HEK293T (cell line): ENCODE results near the gene RTP3.
"Not testable (repeated sequence)": the region's sequence is repeated elsewhere in the genome, so short reads cannot be mapped to it uniquely, and the experiment has no call there.

Source experiments
- CTCF ChIA-PET: fragments of 350-600 bp; formaldehyde crosslinking; extraction: SDS; loops from one replicate; lab custom pipeline; 2021; ENCODE audit warnings: antibody characterized with exemption, inconsistent platforms; lab: Yijun Ruan, JAX
- POLR2A ChIA-PET: fragments of 350-600 bp; formaldehyde crosslinking; extraction: SDS; loops from one replicate; lab custom pipeline; 2020; ENCODE audit warnings: antibody characterized with exemption, inconsistent platforms; lab: Yijun Ruan, JAX
- DNase-seq: peaks from one replicate; pipeline ENCODE4 v3.0.0; 2012; ENCODE audit warnings: mixed read lengths; ENCODE audit errors: extremely low spot score
- ARNT ChIP-seq: fragments of 450-650 bp; IDR thresholded peaks from 2 replicates; pipeline ENCODE4 v1.6.1; 2017; ENCODE audit warnings: mild to moderate bottlenecking
- BHLHE40 ChIP-seq: fragments of 450-650 bp; IDR thresholded peaks from 2 replicates; pipeline ENCODE4 v1.6.1; 2016; ENCODE audit warnings: mild to moderate bottlenecking, moderate library complexity, borderline replicate concordance
- CTBP1 ChIP-seq: fragments of 450-650 bp; IDR thresholded peaks from 2 replicates; pipeline ENCODE4 v1.6.1; 2016; ENCODE audit warnings: borderline replicate concordance
- ELF4 ChIP-seq: fragments of 450-650 bp; IDR thresholded peaks from 2 replicates; pipeline ENCODE4 v1.6.1; 2017; ENCODE audit warnings: antibody characterized with exemption
- FOXA1 ChIP-seq: fragments of 450-650 bp; IDR thresholded peaks from 2 replicates; pipeline ENCODE4 v1.6.1; 2016; ENCODE audit warnings: mild to moderate bottlenecking
- FOXK2 ChIP-seq: fragments of 450-650 bp; IDR thresholded peaks from 2 replicates; pipeline ENCODE4 v1.6.1; 2016; ENCODE audit warnings: mild to moderate bottlenecking
- FOXM1 ChIP-seq: fragments of 450-650 bp; IDR thresholded peaks from 2 replicates; pipeline ENCODE4 v1.6.1; 2017; ENCODE audit warnings: mild to moderate bottlenecking, borderline replicate concordance
- HDGF ChIP-seq: fragments of 450-650 bp; IDR thresholded peaks from 2 replicates; pipeline ENCODE4 v1.6.1; 2017; ENCODE audit warnings: antibody characterized with exemption, borderline replicate concordance
- L3MBTL2 ChIP-seq: fragments of 450-650 bp; conservative IDR thresholded peaks from 2 replicates; pipeline ENCODE4 v1.6.1; 2016; ENCODE audit warnings: mild to moderate bottlenecking
- LEF1 ChIP-seq: fragments of 450-650 bp; IDR thresholded peaks from 2 replicates; pipeline ENCODE4 v1.6.1; 2017; ENCODE audit warnings: mild to moderate bottlenecking, borderline replicate concordance
- NFRKB ChIP-seq: fragments of 450-650 bp; IDR thresholded peaks from 2 replicates; pipeline ENCODE4 v1.6.1; 2016; ENCODE audit warnings: mild to moderate bottlenecking, moderate library complexity
- PKNOX1 ChIP-seq: fragments of 450-650 bp; IDR thresholded peaks from 2 replicates; pipeline ENCODE4 v1.6.1; 2016
- SP1 ChIP-seq: fragments of 450-650 bp; IDR thresholded peaks from 2 replicates; pipeline ENCODE4 v1.6.1; 2017
- SUZ12 ChIP-seq: fragments of 450-650 bp; IDR thresholded peaks from 2 replicates; pipeline ENCODE4 v1.6.1; 2016; ENCODE audit warnings: mild to moderate bottlenecking
- TARDBP ChIP-seq: fragments of 450-650 bp; IDR thresholded peaks from 2 replicates; pipeline ENCODE4 v1.6.1; 2016
- ZNF384 ChIP-seq: fragments of 450-650 bp; IDR thresholded peaks from 2 replicates; pipeline ENCODE4 v1.6.1; 2016

Gene RTP3

DNA sequence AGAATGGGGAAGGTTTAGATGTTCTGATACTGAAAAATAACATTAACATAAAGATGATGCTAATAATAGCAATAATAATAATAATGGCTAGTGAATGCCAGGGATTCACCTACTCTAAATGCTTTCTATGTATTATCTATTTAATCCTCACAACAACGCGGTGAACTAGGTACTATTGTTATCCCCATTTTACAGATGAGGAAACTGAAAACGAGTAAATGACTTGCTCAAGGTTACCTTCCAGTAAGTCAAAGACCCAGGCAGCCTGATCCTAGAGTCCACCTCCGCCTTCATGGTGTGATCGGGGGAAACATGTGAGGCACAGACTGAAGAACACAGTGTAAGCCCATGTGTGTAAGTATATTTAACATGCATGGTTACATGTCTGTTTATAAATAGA is 38.0 kb downstream of the RTP3 start:
- DNase-seq = no peak
- CTCF ChIA-PET = no interaction called here
- POLR2A ChIA-PET = no interaction called here
- TF ChIP-seq FOXK2 = no peak
- no peak for TF ChIP-seq SUZ12
- no peak for TF ChIP-seq CTBP1
- TF ChIP-seq ZNF384 = no peak
- TF ChIP-seq ELF4 = no peak
- no peak for TF ChIP-seq NFRKB
- no peak for TF ChIP-seq BHLHE40
- no peak for TF ChIP-seq FOXA1
- no peak for TF ChIP-seq TARDBP
- TF ChIP-seq L3MBTL2 = no peak
- TF ChIP-seq LEF1 = no peak
- no peak for TF ChIP-seq SP1
- no peak for TF ChIP-seq PKNOX1
- TF ChIP-seq HDGF = no peak
- no peak for TF ChIP-seq FOXM1
- no peak for TF ChIP-seq ARNT

GRCh38 chr3:46536758-46537157 is 39.0 kb downstream of the RTP3 start:
- CTCF ChIA-PET = no interaction called here
- no peak for TF ChIP-seq HDGF
- no peak for TF ChIP-seq LEF1
- no peak for TF ChIP-seq SP1
- TF ChIP-seq ZNF384 = no peak
- no peak for TF ChIP-seq PKNOX1
- no peak for TF ChIP-seq SUZ12
- no peak for DNase-seq
- POLR2A ChIA-PET = no interaction called here

- TF ChIP-seq PKNOX1 (no peak), LEF1 (no peak), NFRKB (no peak), FOXA1 (no peak), ZNF384 (no peak), TARDBP (no peak), L3MBTL2 (no peak), ARNT (no peak), FOXK2 (no peak), HDGF (no peak), BHLHE40 (no peak), CTBP1 (no peak), FOXM1 (no peak), SP1 (no peak), SUZ12 (no peak), ELF4 (no peak)
- CTCF ChIA-PET = no interaction called here
Measured at GRCh38 chr3:46537316-46537715, 39.5 kb downstream of the RTP3 start.

GRCh38 chr3:46537779-46538178 is 40.0 kb downstream of the RTP3 start:
- CTCF ChIA-PET = no interaction called here
- TF ChIP-seq ZNF384 = no peak
- no peak for DNase-seq
- POLR2A ChIA-PET = interaction anchor here (1.0 kb wide), 1 partner anchor 20 kb away, joined by 3 read pairs; no protein-coding TSS in a partner anchor

More at GRCh38 chr3:46537316-46537715, 39.5 kb downstream of the RTP3 start:
- POLR2A ChIA-PET = no interaction called here
- DNase-seq = no peak

- CTCF ChIA-PET, DNase-seq: not testable (repeated sequence)
- POLR2A ChIA-PET = interaction anchor here (0.5 to 1.0 kb wide), 2 partner anchors 20 to 47 kb away, joined by 3 to 5 read pairs; no protein-coding TSS in a partner anchor
Measured at GRCh38 chr3:46538425-46538802, 40.6 kb downstream of the RTP3 start.

GRCh38 chr3:46538803-46539442 is 41.1 kb downstream of the RTP3 start:
- ChIA-PET CTCF (no interaction called here), POLR2A (interaction anchor here (0.5 kb wide), 1 partner anchor 48 kb away, joined by 5 read pairs; no protein-coding TSS in a partner anchor)
- TF ChIP-seq TARDBP (no peak), SUZ12 (no peak), ARNT (no peak), FOXM1 (no peak), CTBP1 (no peak), NFRKB (no peak), FOXK2 (no peak), ELF4 (no peak), SP1 (no peak), PKNOX1 (no peak), L3MBTL2 (no peak), LEF1 (no peak), HDGF (no peak), ZNF384 (no peak), FOXA1 (no peak), BHLHE40 (no peak)
- no peak for DNase-seq
